Measurements from ENCODE around the gene MYO1C.

Gene MYO1C

GRCh38 chr17:1487939-1488825 lies 4.3 kb downstream of the MYO1C start:
- H3K18ac ChIP-seq (ENCODE audit: low read depth in 1 of 2, low read length in 2 of 2), result peak overlapping the region; percentile 47 to 85
- peak overlapping the region; percentile 44 to 96 for H2BK12ac ChIP-seq (ENCODE audit: low read length in 2 of 2)
- H4K91ac ChIP-seq (ENCODE audit: low read length), result peak overlapping the region; percentile 90
- H3K4ac ChIP-seq (ENCODE audit: low read depth in 1 of 2, low read length in 2 of 2), result peak overlapping the region; percentile 63 to 93
- 2% methylated on average over 56 of the region's 72 CpGs for WGBS
- peak; percentile 88 for DNase-seq
- H3K23ac ChIP-seq (ENCODE audit: low read length in 2 of 2), result peak overlapping the region in 1 of 2 experiments; percentile 61
- H2AFZ ChIP-seq (ENCODE audit: low read depth, low read length), result no peak overlapping the region
- peaks cover 7 to 11% of the 10 kb centered on the region in 2 experiments for H3K36me3 ChIP-seq (ENCODE audit: control insufficient read depth in 1 of 2, insufficient read depth in 2 of 2, low read depth in 1 of 2, low read length in 2 of 2)
- H3K4me2 ChIP-seq (ENCODE audit: low read length, poor library complexity, severe bottlenecking), result peak overlapping the region; percentile 71
- peak overlapping the region in 1 of 2 experiments; percentile 87 for H3K14ac ChIP-seq (ENCODE audit: low read length in 2 of 2)
- H4K8ac ChIP-seq (ENCODE audit: low read length), result peak overlapping the region; percentile 64
- H2BK5ac ChIP-seq (ENCODE audit: low read depth, low read length, poor library complexity, severe bottlenecking), result peak overlapping the region; percentile 50
- H2BK120ac ChIP-seq (ENCODE audit: low read depth, low read length), result peak overlapping the region; percentile 94
- peaks cover 16% of the 10 kb centered on the region for H3K79me1 ChIP-seq (replicated peaks; ENCODE audit: low read length, poor library complexity, severe bottlenecking)
- H3K27ac ChIP-seq (ENCODE audit: low read length, poor library complexity, severe bottlenecking), result peak overlapping the region; percentile 83
- peaks cover 55% of the 10 kb centered on the region for H3K4me1 ChIP-seq (ENCODE audit: control insufficient read depth, insufficient read depth, low read depth, low read length)
- peak overlapping the region; percentile 12 for H2BK15ac ChIP-seq (ENCODE audit: low read depth, poor library complexity, severe bottlenecking)
- H3K27me3 ChIP-seq (ENCODE audit: control insufficient read depth in 1 of 2, insufficient read depth in 1 of 2, low read length in 2 of 2), result no peaks in the 10 kb centered on the region
- H2AK5ac ChIP-seq (ENCODE audit: low read length, severe bottlenecking), result peak overlapping the region; percentile 87
- peak overlapping the region; percentile 45 to 73 for H3K4me3 ChIP-seq (ENCODE audit: insufficient read depth in 1 of 2, low read depth in 1 of 2, low read length in 2 of 2)
- H3K9me3 ChIP-seq (ENCODE audit: control insufficient read depth, low read length), result no peaks in the 10 kb centered on the region
- H3K9ac ChIP-seq (ENCODE audit: low read length), result peak overlapping the region; percentile 82

GRCh38 chr17:1486802-1487695 lies 5.4 kb downstream of the MYO1C start:
- H2BK15ac ChIP-seq (ENCODE audit: low read depth, poor library complexity, severe bottlenecking), result peak overlapping the region; percentile 95
- peak overlapping the region; percentile 83 for H4K91ac ChIP-seq (ENCODE audit: low read length)
- H3K14ac ChIP-seq (ENCODE audit: low read length in 2 of 2), result no peak overlapping the region
- peak overlapping the region; percentile 58 for H3K4me2 ChIP-seq (ENCODE audit: low read length, poor library complexity, severe bottlenecking)
- peak overlapping the region; percentile 93 for H4K8ac ChIP-seq (ENCODE audit: low read length)
- peak overlapping the region; percentile 82 for H3K9ac ChIP-seq (ENCODE audit: low read length)
- peak overlapping the region; percentile 70 for H2AK5ac ChIP-seq (ENCODE audit: low read length, severe bottlenecking)
- H2BK120ac ChIP-seq (ENCODE audit: low read depth, low read length), result peak overlapping the region; percentile 94
- peak overlapping the region; percentile 4 for H2BK5ac ChIP-seq (ENCODE audit: low read depth, low read length, poor library complexity, severe bottlenecking)
- H3K9me3 ChIP-seq (ENCODE audit: control insufficient read depth, low read length), result no peaks in the 10 kb centered on the region
- peaks cover 50% of the 10 kb centered on the region for H3K4me1 ChIP-seq (ENCODE audit: control insufficient read depth, insufficient read depth, low read depth, low read length)
- peak overlapping the region; percentile 83 for H3K27ac ChIP-seq (ENCODE audit: low read length, poor library complexity, severe bottlenecking)
- H3K79me1 ChIP-seq (replicated peaks; ENCODE audit: low read length, poor library complexity, severe bottlenecking), result peaks cover 20% of the 10 kb centered on the region
- H3K4ac ChIP-seq (ENCODE audit: low read depth in 1 of 2, low read length in 2 of 2), result peak overlapping the region; percentile 56 to 72
- peaks cover 16 to 22% of the 10 kb centered on the region in 2 experiments for H3K36me3 ChIP-seq (ENCODE audit: control insufficient read depth in 1 of 2, insufficient read depth in 2 of 2, low read depth in 1 of 2, low read length in 2 of 2)
- DNase-seq, result peak; percentile 81
- no peaks in the 10 kb centered on the region for H3K27me3 ChIP-seq (ENCODE audit: control insufficient read depth in 1 of 2, insufficient read depth in 1 of 2, low read length in 2 of 2)
- H3K23ac ChIP-seq (ENCODE audit: low read length in 2 of 2), result no peak overlapping the region
- 19% methylated on average over 73 of the region's 74 CpGs for WGBS
- no peak overlapping the region for H2AFZ ChIP-seq (ENCODE audit: low read depth, low read length)
- peak overlapping the region; percentile 81 to 84 for H2BK12ac ChIP-seq (ENCODE audit: low read length in 2 of 2)
- H3K18ac ChIP-seq (ENCODE audit: low read depth in 1 of 2, low read length in 2 of 2), result peak overlapping the region; percentile 41 to 75
- peak overlapping the region; percentile 11 to 73 for H3K4me3 ChIP-seq (ENCODE audit: insufficient read depth in 1 of 2, low read depth in 1 of 2, low read length in 2 of 2)

- Histone ChIP-seq H3K27ac (ENCODE audit: low read length, poor library complexity, severe bottlenecking) (peak overlapping the region; percentile 16), H4K8ac (ENCODE audit: low read length) (peak overlapping the region; percentile 88), H2BK15ac (ENCODE audit: low read depth, poor library complexity, severe bottlenecking) (peak overlapping the region; percentile 98), H2BK120ac (ENCODE audit: low read depth, low read length) (peak overlapping the region; percentile 98), H3K14ac (ENCODE audit: low read length in 2 of 2) (peak overlapping the region in 1 of 2 experiments; percentile 35), H3K4me3 (ENCODE audit: insufficient read depth in 1 of 2, low read depth in 1 of 2, low read length in 2 of 2) (peak overlapping the region; percentile 75 to 85), H3K9me3 (ENCODE audit: control insufficient read depth, low read length) (no peaks in the 10 kb centered on the region), H2BK5ac (ENCODE audit: low read depth, low read length, poor library complexity, severe bottlenecking) (peak overlapping the region; percentile 68), H3K18ac (ENCODE audit: low read depth in 1 of 2, low read length in 2 of 2) (peak overlapping the region; percentile 89 to 92), H2BK12ac (ENCODE audit: low read length in 2 of 2) (peak overlapping the region in 1 of 2 experiments; percentile 61), H3K4ac (ENCODE audit: low read depth in 1 of 2, low read length in 2 of 2) (peak overlapping the region; percentile 82 to 92), H3K23ac (ENCODE audit: low read length in 2 of 2) (peak overlapping the region in 1 of 2 experiments; percentile 34), H3K9ac (ENCODE audit: low read length) (peak overlapping the region; percentile 86), H3K4me2 (ENCODE audit: low read length, poor library complexity, severe bottlenecking) (peak overlapping the region; percentile 85), H2AFZ (ENCODE audit: low read depth, low read length) (no peak overlapping the region), H3K36me3 (ENCODE audit: control insufficient read depth in 1 of 2, insufficient read depth in 2 of 2, low read depth in 1 of 2, low read length in 2 of 2) (peaks cover 26 to 36% of the 10 kb centered on the region in 2 experiments), H3K4me1 (ENCODE audit: control insufficient read depth, insufficient read depth, low read depth, low read length) (peaks cover 47% of the 10 kb centered on the region), H3K79me1 (replicated peaks; ENCODE audit: low read length, poor library complexity, severe bottlenecking) (peaks cover 25% of the 10 kb centered on the region), H3K27me3 (ENCODE audit: control insufficient read depth in 1 of 2, insufficient read depth in 1 of 2, low read length in 2 of 2) (no peaks in the 10 kb centered on the region), H2AK5ac (ENCODE audit: low read length, severe bottlenecking) (peak overlapping the region; percentile 79), H4K91ac (ENCODE audit: low read length) (peak overlapping the region; percentile 90)
- 3% methylated on average over 78 of the region's 127 CpGs for WGBS
- DNase-seq, result peak; percentile 86
These were observed 6.8 kb downstream of the MYO1C start for GRCh38 chr17:1485423-1486376.

All from mesenchymal stem cell (in vitro differentiated cells and primary cell).